Measurements from ENCODE around the gene GALNT7. TPM values are rescaled to one million over a fixed set of nuclear protein-coding genes. Genes with fewer than 3 reads are reported as not detected.
"Not testable (repeated sequence)": the region's sequence is repeated elsewhere in the genome, so short reads cannot be mapped to it uniquely, and the experiment has no call there.

GALNT7 gene
- total RNA-seq, 1 experiment from 2014 or later: 18.3 TPM

DNA sequence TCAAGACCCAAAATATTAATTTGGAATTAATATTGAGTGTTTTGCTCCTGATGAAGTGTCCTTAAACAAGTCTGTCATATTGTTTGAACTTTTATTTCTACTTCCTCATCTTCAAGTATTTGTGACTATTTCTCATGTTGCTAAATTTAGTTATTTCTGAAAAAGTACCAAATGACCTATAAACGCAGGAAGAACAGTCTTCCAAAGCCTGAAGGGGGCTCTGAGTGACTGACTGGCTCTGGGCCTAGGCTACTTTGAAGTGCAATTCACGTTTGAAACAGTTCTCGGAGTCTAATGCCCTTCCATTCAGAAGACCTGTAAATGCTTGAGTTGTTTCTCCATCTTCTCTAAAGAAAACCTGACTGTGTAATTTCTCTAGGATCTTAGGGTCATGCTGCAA, 26.5 kb downstream of the GALNT7 start:
- no peak for DNase-seq (ENCODE audit: low read depth)

DNA sequence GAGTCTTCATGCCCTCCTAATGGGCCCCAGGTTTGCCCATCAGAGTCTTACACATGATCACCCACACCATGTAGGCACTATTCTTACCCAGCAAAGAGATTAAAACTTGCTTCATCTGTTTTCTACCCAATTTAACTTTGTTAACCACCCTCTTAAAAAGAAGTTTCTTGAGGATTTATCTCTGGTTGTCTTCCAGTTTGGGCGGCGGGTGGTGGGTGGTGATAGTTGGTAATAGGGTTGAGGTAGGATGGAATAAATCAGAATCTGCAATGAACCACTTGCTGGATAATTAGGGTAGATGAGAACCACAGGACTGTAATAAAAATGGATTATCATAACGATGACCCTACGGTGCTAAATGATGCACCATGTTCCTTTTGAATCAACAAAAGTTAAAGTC, 30.9 kb downstream of the GALNT7 start:
- DNase-seq (ENCODE audit: low read depth): no peak

DNA sequence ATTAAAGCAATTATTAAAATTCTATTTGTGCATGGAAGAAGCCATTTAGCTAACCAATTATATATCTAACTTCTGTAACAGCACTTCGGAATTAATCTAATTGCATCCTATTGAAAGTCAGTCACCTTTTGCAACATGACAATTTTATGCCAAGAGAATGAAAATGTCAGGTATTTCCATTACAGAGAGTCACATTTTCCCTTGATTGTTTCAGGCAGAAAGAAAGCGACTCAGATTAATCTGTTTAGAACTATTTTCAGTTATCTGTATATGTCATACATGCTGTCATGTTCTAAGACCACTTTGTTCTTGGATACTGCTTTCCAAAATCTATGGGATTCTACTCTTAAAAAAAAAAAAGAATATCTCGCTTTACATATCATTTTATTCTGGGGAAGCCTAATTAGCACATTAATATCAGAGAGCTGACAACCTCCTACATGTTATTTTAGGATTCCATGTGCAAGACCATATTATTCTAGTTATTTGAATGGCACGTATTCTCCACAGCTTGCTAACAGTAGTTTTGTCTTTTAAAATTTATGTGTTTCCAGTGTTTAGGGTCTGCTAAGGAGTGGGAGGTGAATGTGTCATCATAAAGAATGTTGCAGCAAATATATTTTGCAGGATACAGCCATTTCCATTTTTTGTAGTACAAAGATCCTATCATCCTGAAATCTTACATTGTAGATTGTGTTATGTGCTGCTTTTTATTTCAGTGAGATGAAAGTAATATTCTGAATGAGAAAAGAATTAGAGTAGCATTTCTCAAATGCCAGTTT, 31.7 kb downstream of the GALNT7 start:
- DNase-seq (ENCODE audit: low read depth): no peak

DNA sequence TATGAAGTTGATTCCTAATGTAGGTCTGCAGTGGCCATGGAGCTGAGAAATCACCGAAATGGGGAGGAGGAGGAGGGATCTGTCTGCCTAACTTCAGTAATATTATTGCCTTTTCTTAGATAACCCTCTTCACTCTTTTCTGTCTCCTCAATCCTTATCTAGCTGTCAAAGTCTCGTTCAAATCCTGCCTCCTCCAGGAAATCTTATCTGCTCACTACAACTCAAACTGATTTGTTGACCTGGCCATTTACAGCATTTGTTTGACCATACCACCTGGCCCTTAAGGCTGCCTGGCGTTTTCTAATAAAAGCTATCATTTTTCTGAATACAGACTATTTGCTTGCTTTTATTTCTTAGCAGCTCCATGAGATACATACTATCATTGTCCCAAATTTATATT, 33.8 kb downstream of the GALNT7 start:
- DNase-seq (ENCODE audit: low read depth): no peak

DNA sequence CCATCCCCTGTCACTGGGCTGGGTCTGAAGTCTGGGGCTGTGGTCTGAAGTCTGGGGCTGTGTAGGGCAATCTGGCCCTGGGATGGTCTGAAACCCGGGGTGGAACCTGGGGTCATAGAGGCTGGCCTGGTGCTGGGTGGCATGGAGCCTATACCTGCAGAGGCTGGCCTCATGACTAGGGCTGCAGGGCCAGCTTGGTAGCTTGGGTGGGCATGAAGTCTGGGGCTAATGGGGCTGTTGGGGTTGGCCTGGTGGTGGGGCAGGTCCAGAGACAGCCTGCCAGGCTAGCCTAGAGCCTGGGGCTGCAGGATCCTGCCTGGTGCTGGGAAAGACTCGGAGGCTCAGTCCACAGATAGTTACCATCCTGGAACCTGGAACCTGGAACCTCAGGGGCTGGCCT, 37.0 kb downstream of the GALNT7 start:
- no peak for DNase-seq (ENCODE audit: low read depth)

DNA sequence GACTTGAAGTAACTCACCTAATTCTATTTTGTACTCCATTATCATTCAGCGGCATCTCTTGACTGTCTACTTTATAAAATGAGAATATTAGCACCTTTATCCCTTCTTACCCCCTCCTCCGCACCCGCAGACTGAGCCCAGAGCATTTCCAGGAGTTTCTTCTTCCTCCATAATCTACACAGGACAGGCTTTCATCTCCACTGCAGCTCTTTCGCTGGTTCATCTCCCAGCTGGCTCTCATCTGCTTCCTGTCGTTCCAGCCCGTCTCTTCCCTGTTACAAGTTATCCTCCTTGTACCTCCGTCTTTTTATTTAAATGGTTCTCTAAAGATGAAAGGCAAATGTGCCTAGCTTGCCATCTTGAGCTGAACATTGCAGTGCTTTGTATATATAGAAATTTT, 39.8 kb downstream of the GALNT7 start:
- DNase-seq (ENCODE audit: low read depth): no peak

DNA sequence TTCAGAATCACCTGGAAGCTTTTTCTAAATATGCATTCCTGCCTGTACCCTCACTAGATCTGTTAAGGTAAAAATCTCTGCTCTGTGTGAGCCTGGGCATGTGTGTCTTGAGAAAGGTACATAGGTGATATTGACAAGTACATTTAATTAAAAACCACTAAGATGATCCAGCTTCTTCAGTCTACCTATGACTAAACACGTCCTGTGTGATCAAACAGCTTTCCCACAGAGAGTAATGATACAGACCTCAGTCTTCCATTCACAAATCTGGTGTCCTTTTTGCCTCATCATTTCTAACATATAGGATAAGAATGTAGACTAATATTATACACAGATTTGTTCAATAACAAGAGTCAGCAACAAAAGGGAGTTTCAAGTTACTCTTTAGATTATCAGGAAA, 42.6 kb downstream of the GALNT7 start:
- no peak for DNase-seq (ENCODE audit: low read depth)

DNA sequence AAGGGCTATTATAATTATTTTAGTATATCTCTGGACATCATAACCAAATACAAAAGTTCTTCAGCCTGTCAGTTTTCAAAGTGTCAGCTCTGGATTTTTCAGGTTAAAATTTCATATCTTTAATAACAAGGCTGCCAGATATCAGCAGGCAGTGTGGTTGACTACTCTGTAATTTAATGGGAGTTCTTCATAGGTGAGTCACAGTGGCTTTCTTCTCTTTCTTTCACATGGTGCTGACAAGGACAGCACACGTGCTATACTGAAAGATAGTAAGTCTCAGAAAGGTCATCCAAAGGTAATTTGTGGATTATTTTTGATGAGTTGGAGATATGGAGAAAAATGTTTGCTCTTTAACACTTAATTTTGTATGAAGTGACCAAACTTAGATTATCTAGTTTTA, 43.2 kb downstream of the GALNT7 start:
- peak; percentile 79 for DNase-seq (ENCODE audit: low read depth)

DNA sequence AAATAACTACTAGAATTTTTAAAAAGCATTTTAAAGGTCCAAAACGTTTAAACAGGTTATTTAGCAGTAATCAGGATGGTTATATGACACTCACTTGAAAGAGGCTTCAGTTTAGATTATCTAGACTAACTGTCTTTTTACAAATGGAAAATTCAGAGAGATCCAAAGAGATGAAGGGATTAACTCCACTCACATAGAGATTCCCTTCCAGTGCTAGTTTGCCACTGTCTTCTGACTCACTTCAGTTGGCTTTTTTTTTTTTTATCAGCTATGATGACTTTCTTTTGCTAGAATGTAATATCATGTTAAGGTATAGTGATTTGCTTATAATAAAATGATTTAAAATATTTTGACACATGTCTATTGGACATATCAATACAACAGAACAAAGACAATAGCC, 43.8 kb downstream of the GALNT7 start:
- no peak for DNase-seq (ENCODE audit: low read depth)

DNA sequence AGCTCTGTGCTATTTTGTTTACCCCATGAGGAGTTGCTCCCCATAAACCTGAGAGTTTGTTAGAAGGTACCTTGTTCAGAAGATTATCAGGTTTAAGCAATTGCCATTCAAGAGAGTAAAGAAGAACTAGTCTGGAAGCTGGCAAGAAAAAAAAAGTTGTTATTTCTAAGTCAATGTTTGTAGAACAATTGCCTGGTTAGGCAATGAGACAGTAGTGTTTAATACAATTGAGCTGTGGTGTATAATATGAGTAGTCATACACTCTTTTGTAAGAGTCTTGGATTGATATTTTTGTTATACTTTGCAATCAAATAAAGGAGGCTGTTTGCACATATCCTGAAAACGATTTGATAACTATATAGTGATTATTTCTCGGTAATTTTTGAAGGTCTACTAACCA, 44.7 kb downstream of the GALNT7 start:
- no peak for DNase-seq (ENCODE audit: low read depth)

DNA sequence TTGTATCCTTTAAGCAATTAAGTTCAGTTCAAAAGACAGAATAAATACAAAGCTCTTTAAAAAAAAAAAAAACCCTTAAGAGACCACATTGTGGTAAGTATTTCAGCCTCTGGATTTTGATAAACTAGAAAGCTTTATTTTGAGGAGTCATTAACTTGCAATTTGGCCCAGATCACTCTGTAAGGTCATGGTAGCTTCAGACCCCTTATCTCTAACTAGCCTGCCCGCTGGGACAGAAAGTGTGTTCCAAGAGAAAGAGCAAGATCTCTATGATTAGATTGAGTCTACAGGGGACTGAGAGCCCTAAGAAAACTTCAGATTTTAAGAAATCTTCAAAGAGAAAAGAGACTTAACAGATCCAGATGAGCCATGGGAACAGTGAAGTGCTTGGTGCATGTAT, 45.6 kb downstream of the GALNT7 start:
- no peak for DNase-seq (ENCODE audit: low read depth)

DNA sequence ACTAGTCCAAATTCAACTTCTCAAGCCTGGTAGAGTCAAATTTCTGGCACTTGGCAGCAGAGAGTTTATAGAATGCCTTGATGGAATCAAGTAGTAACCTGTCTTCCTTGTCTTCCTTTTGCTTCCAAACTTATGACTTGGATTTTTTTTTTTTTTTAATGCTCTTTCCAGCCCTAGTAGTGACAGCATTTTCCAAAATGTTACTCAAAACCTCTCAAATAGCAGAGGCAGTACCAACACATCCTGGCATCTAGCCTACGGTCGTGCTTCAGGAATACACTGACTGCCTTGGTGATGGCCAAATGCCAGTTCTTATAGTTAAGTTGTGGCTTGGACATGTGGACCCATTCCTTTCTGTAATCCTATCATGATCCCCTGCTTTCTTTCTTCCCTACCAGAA, 46.0 kb downstream of the GALNT7 start:
- peak; percentile 84 for DNase-seq (ENCODE audit: low read depth)

DNA sequence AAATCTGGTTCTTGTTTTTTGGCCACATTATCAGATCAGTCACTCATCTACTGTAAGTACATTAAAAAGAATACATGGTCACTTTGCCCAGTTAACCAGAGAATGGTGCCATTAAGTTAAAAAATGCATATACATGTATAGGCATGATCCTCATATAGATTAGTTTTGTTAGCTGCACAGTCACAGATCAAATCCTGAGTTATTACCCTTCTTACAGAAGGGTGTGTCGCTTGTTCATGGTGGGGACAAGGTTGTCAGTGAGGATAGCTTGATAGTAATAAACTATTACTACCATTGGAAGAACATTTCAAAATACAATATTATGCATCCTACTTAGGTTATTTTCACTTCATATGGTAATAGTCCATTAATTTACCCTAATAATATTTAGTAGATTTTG, 48.5 kb downstream of the GALNT7 start:
- no peak for DNase-seq (ENCODE audit: low read depth)

DNA sequence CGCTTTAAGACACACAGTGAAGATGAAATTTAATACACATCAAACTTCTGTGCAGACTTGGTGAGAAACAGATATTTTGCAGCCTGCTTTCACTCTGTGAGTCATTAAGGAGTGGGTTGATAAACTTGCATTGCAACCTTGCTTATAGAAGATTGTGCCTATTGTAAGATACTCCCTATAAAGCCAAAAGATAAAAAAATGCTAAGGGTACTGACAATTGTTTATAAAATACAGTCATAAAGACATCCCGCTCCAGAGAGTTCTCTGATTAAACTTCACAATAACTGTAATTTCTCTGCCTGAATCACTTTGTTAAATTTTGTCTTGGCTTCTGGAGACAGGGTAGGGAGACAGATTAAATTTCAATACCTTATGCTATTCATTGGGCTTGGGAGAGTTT, 49.1 kb downstream of the GALNT7 start:
- peak; percentile 20 for DNase-seq (ENCODE audit: low read depth)

DNA sequence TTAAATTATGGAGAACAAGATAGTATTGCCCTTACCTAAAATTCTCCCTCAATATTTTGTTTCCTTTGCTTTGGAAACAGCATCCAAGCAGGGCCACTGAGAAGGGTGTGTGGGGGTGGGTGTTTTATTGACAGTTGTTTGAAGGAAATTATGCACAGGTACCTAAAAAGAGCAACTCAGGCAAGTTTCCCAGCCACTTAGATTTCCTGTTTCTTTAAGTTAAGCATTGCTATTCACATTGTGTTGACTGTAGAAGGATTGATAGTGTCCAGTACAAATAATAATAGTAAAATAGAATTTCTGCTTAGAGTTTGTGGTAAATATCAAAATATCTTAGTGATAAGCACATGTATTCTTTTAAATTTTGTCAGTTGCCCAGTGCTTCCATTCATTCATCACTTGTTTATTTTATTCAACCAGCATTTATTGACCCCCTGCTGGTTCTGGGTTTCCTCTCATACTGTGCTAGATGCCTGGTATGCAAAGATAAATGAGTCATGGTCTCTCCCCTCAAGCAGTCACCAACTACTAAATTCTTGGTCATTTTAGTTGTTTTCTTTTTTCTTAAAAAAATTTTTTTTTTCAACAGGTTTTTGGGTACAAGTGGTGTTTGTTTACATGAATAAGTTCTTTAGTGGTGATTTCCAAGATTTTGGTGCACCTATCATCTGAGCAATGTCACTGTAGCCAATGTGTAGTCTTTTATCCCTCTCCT, 50.0 kb downstream of the GALNT7 start:
- peak; percentile 75 for DNase-seq (ENCODE audit: low read depth)

DNA sequence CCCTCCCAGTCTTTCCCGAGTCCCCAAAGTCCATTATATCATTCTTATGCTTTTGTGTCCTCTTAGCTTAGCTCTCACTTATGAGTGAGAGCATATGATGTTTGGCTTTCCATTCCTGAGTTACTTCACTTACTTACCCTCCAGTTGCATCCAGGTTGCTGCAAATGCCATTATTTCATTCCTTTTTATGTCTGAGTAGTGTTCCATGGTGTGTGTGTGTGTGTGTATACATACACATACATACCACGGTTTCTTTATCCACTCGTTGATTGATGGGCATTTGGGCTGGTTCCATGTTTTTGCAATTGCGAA, 50.5 kb downstream of the GALNT7 start:
- not testable (repeated sequence) for DNase-seq (ENCODE audit: low read depth)

DNA sequence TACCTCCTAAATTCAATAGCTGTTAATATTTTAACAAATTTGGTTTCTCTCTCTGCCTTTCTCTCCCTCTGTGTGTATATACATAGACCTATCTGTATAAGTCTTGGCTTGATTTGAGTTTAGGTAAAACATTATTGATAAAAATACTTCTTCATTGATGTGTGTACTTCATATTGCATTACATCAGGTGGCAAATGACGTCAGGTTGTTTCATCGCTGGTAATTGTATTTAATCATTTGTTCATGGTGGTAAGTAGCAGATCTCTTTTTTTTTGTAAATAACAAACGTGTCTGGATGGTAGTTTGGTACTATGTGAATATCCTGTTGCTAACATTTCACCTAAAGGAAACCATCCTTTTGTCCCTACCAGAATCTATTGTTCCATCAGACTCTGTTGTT, 55.1 kb downstream of the GALNT7 start:
- no peak for DNase-seq (ENCODE audit: low read depth)

DNA sequence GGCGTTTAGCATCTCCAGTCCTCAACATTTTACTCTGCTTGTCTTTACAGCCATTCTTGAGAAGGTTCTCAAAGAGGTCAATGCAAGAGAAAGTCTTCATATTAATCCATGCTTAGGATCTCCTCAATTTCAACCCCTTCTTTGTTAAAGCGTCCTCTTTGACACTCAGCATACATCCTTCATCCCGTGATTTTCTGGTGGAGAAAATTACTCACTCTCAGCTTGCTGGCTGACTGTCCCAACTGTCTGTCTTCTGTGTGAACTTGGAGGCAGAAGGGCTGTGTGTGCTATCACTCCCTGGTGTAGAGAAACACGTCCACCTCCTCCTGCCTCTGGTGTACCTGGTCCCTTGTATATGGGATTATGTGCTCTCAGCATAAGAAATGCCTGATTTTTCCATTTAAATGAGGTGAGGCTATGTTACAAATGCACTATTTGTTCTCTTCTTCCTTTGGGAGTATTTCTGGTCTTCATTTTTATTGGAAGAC, 57.8 kb downstream of the GALNT7 start:
- no peak for DNase-seq (ENCODE audit: low read depth)

DNA sequence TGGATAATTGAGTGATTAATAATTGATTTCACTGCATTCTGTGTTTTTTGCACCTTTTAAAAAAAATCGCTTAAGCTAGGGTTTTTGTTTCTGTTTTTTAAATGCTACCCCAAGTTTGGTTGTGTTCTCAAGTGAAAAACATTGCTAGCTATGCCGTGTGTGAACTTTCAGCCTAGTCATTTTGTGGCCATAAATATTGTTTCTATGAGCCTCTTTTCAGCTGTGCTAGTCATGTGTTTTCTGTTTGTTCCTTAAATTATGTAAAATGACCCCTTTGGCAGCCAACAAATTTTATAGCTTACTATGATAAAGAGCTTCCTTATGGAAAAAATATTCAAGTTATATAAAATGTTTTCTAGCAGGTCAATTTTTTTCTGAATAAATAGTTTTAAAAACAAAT, 59.1 kb downstream of the GALNT7 start:
- no peak for DNase-seq (ENCODE audit: low read depth)

DNA sequence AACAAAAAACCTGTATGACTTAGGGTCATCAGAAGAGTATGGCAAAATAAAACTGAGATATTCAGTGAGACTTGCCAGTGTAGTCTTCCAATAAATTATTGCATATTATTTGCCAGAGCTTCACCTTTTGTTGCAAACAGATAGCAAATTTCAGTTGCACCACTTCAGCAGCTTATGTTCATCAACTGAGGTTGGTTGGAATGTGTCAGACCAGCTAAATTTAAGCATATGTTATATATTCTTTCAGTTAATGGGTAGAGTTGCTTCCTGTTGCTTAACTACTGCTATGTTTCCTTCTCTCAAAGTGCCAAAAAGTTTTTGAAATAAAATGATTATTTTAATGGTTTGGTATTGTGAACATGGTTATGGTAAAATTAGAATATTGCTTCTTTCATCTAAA, 61.5 kb downstream of the GALNT7 start:
- no peak for DNase-seq (ENCODE audit: low read depth)

DNA sequence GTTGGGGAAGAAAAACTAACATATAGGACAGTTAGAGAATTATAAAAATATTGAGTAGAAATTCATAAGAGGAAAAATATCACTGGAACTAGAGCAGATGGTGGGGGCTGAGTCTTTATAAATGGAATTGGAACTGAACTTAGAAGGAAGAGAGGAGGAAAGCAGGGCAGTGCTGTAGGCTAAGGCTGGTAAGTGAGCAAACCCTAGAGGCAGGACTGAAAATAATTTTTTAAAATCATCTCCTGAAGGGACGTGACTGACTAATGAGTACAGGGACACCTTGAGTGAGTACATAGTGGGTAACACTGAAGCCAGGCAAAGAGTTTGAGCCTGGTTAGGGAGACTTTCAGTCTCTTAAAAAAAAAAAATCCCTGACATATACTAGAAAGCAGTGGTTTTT, 63.3 kb downstream of the GALNT7 start:
- peak; percentile 17 for DNase-seq (ENCODE audit: low read depth)

DNA sequence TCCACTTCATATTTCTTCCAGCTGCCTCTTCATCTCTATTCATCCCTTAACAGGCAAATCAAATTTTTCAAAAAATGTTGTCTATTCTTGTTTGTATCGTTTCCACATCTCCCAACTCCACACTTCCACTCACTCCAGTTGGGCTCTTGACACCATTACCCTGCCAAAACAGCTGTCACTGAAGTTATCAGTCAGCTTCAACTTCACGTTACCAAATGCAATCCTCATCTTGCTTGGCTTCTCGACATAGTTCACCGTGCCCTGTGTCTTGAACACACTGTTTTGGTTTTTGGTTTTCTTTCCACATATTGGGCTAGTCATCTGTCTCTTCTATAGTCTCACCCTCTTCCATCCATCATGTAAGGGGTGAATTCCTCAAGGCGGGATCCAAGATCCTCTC, 65.2 kb downstream of the GALNT7 start:
- DNase-seq (ENCODE audit: low read depth): no peak

DNA sequence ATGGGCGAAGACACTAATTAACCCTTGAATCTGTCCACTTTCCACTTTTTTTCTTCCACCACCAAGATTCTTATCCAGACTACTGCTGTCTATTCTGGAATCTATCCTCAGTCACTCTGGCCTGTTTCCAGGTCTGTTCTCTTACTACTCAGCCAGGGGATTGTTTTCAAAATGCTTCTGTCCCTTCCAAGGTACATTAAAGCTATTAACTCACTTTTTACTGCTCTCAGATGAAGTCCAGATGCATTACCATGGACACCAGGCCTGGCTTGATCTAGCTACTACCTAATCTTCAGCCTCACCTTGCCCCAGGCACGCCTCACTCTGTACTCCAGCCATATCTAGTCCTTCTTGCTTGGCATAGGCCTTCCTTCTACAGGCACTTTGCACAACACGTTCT, 66.4 kb downstream of the GALNT7 start:
- no peak for DNase-seq (ENCODE audit: low read depth)

DNA sequence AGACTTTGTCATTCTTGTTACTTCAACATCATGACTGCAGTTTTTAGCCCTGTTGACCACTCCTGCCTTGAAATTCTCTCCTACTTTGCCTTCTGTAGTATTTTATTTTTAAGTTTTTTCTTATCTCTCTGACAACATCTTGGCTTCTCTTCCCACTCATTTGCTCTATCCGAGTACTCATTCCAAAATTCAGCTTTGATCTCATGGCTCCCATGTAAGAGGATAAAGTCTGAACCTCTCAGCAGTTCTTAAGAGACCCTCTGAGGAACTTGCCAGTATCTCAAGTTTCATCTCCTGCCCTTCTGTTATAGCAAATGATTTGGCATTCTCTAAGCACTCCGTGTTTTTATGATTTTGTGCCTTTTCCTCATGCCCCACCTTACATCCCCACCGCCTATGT, 67.7 kb downstream of the GALNT7 start:
- no peak for DNase-seq (ENCODE audit: low read depth)

Measured in RPMI7951 (cell line).